Kidney (tissue), 14 donors: ENCODE data around the gene CDK5RAP1. TPM values are rescaled to one million over a fixed set of nuclear protein-coding genes. Genes with fewer than 3 reads are reported as not detected.

ENCODE experiments used
- DNase-seq, 5 donors: peaks; one replicate each; pipeline ENCODE4 v3.0.0-alpha.2; 2013 to 2020
- FAIRE-seq: peaks from 2 replicates; lab custom pipeline; 2012; peaks lifted over from hg19 to GRCh38; lab: Jason Lieb, UNC
- H3K27ac ChIP-seq, 2 donors: one replicate each; pipeline ENCODE4 v1.7.0; 2013; ENCODE audit warnings: low read depth in 2 of 2, low read length in 2 of 2, inconsistent platforms in 1 of 2
- H3K27me3 ChIP-seq: one replicate; pipeline ENCODE4 v1.7.1; 2013; ENCODE audit warnings: low read length, inconsistent platforms; ENCODE audit not compliant: control insufficient read depth, insufficient read depth
- H3K36me3 ChIP-seq, 3 donors: one replicate each; pipeline versions ENCODE4 v1.7.0 to v1.7.1; 2013; ENCODE audit warnings: low read length in 3 of 3, control low read depth in 1 of 3, inconsistent platforms in 1 of 3; ENCODE audit not compliant: insufficient read depth in 3 of 3, control insufficient read depth in 2 of 3
- H3K4me1 ChIP-seq, 3 donors: one replicate each; pipeline versions ENCODE4 v1.7.0 to v1.7.1; 2013; ENCODE audit warnings: low read length in 3 of 3, inconsistent platforms in 1 of 3, low read depth in 1 of 3; ENCODE audit not compliant: control insufficient read depth in 2 of 3, insufficient read depth in 2 of 3
- H3K4me3 ChIP-seq, 3 donors: one replicate each; pipeline versions ENCODE4 v1.7.0 to v1.8.1; 2013; ENCODE audit warnings: low read length in 3 of 3, control low read depth in 1 of 3, inconsistent platforms in 1 of 3
- H3K9ac ChIP-seq, 3 donors: one replicate each; pipeline versions ENCODE4 v1.7.0 to v1.7.1; 2013; ENCODE audit warnings: low read length in 3 of 3, control low read depth in 1 of 3, inconsistent platforms in 1 of 3
- H3K9me3 ChIP-seq, 3 donors: one replicate each; pipeline versions ENCODE4 v1.7.0 to v1.7.1; 2013; ENCODE audit warnings: low read length in 3 of 3, control low read depth in 1 of 3, inconsistent platforms in 1 of 3; ENCODE audit not compliant: control insufficient read depth in 2 of 3, insufficient read depth in 1 of 3
- CTCF ChIP-seq: IDR thresholded peaks from 3 replicates; pipeline ENCODE4 v1.5.1; 2012; ENCODE audit warnings: mild to moderate bottlenecking, moderate library complexity, borderline replicate concordance; ENCODE audit not compliant: insufficient read depth; ENCODE audit errors: extremely low read depth
- intact Hi-C: fragments of 100-400 bp; cut with DNase I; formaldehyde crosslinking; loops from one replicate; pipeline ENCODE4 v1.11.1; 2022
- polyA plus RNA-seq: library from polyadenylated mRNA; stranded (reverse); fragments of 350-450 nt; fragmentation: Illumina TruSeq; extraction: RNeasy Lipid Tissue Mini Kit (QIAGEN cat#74804); gene quantifications from one replicate; pipeline ENCODE4 v1.2.3, GENCODE V29; 2014; ENCODE audit warnings: low read depth, low replicate concordance; ENCODE audit not compliant: insufficient read depth
- total RNA-seq: library from RNA; stranded (reverse); fragmentation: NEBNext Ultra II Directional; extraction: Animal tissue kit (Norgen Biotek cat#: 25700); gene quantifications from one replicate; pipeline ENCODE4 v1.2.1, GENCODE V29; 2021
- donor health status: control.
- donor health status: control.
- donor health status: control.
- donor health status: control.
- donor health status: control.
- donor health status: DM: yes; HTN: yes; CAD: no.
- donor health status: Normal renal cell carcinoma (clear cell type).

The CDK5RAP1 gene
- total and polyA plus RNA-seq, 2 donors from 2014 or later = 25.2 to 34.4 TPM

DNA sequence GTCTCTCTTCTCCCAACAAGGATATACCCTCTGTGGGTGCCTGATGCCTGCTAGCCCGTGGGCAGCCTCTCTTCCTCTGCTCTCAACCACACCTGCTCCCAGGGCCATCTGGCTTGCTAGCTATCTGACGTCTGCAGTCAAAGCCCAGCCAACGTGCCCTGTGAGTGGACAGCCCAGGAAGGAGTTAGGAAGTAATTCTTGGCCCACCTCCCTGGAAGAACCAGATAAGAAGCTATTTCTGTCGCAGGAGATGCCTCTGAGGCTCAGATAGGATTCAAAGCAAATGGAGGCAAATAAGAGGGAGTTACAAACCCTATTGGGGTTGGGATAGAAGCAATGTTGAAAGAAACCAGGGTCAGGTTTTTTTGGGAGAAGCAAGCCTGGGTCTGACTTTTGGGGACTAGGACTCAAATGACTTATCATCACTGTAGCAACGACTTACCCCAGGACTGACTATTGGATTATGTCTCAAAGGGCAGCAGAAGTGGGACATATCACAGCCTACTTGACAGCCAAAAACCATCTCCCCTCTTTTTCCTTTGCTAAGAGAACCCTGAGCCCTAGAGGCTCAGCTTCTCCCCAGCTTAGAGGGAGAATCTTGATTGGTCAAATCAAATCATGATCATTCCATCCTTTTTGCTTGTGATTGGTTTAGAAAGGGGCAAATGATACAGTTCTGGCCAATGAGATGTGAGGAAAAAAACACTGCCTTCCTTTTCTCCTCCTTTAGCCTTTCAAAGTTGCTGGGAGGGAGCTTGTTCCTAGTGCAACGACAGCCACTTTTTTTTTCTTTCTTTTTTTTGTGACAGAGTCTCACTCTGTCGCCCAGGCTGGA lies 18.0 kb upstream of the CDK5RAP1 start:
- Histone ChIP-seq H3K9ac (no peak overlapping the region), H3K27ac (no peak overlapping the region), H3K36me3 (peaks cover 0 to 9% (median 2%) of the 10 kb centered on the region in 3 donors), H3K27me3 (no peaks in the 10 kb centered on the region), H3K4me1 (no peaks in the 10 kb centered on the region), H3K4me3 (no peak overlapping the region), H3K9me3 (no peaks in the 10 kb centered on the region)
- no peak for TF ChIP-seq CTCF
- peak in 1 of 5 donors; percentile 31 for DNase-seq
- intact Hi-C loops = no loop called here
- no peak for FAIRE-seq

DNA sequence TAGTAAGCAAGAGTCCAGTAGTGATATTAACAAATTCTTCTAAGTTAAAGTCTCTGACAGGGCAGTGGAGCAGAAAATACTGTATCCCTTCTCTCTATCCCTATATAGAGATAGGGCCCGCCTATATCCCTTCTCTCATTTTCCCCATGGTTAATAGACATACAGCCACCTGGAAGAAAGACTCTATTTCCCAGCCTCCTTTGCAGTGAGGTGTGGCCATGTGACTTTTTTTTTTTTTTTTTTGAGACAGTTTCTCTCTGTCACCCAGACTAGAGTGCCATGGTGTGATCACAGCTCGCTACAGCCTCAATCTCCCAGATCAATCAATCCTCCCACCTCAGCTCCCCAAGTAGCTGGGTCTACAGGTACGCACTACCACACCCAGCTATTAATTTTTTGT lies 16.7 kb upstream of the CDK5RAP1 start:
- Histone ChIP-seq H3K4me1 (no peaks in the 10 kb centered on the region), H3K27me3 (no peaks in the 10 kb centered on the region), H3K27ac (no peak overlapping the region), H3K4me3 (no peak overlapping the region), H3K36me3 (peaks cover 0 to 9% (median 4%) of the 10 kb centered on the region in 3 donors), H3K9me3 (no peaks in the 10 kb centered on the region), H3K9ac (no peak overlapping the region)
- intact Hi-C loops = no loop called here
- DNase-seq (no peak), FAIRE-seq (no peak)
- no peak for TF ChIP-seq CTCF

GRCh38 chr20:33415948-33416347 lies 14.6 kb upstream of the CDK5RAP1 start:
- H3K9me3 ChIP-seq = no peaks in the 10 kb centered on the region
- no peak overlapping the region for H3K9ac ChIP-seq
- FAIRE-seq (no peak), DNase-seq (peak in 4 of 5 donors; percentile 19 to 52 (median 36))
- peaks cover 4 to 19% (median 7%) of the 10 kb centered on the region in 3 donors for H3K36me3 ChIP-seq
- no peaks in the 10 kb centered on the region for H3K4me1 ChIP-seq
- H3K4me3 ChIP-seq = no peak overlapping the region
- peak; percentile 40 for TF ChIP-seq CTCF
- H3K27me3 ChIP-seq = no peaks in the 10 kb centered on the region
- intact Hi-C loops = no loop called here
- no peak overlapping the region for H3K27ac ChIP-seq
